ENCODE measurements around the gene MCRIP1. TPM values are rescaled to one million over a fixed set of nuclear protein-coding genes. Genes with fewer than 3 reads are reported as not detected.
A peak's percentile ranks its signal among the peaks of the same experiment; 100 is the strongest.

The MCRIP1 gene, protein sequence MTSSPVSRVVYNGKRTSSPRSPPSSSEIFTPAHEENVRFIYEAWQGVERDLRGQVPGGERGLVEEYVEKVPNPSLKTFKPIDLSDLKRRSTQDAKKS
- 79.9 and 138 TPM in 2 replicates for total RNA-seq

DNA sequence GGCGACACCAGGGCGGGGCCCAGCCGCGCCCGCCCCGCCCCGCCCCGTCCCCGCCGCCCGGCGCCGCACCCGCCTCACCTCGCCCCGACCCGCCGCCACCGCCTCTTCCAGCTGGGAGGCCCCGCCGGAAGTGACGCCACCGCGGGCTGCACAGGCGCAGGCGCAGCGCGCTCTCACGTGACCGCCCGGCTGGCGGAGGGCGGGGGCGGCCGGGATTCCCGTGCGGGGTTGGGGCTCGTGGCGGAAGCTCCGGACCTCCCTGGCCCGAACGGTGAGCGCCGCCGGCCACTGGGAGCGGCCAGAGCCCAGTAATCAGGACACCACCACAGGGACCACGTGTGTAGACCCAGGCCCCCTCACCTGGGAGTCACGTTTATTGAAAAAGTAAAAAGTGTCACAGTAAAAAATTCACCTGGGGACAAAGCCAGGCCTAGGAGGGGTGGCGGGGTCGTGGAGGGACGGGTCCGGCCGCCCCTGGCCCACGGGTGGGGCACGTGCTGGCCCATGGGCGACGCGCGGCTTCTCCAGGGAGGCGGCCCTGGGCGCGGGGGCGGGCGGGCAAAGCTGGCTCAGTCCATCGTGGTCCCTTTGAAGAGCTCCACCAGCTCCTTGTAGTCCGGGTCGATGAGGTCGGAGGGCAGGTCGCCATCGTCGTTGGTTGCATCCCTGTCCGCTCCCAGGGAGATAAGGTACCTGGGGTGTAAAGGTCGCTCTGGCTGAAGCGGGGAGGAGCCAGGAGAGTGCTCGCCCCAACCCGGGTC is at the start of gene MCRIP1:
MCRIP1 (minus strand) TSS at position 132 of the 761 bp plus-strand sequence. CDS start 8,785 bp downstream, outside the sequence.
- DNase-seq, result peak; percentile 96

DNA sequence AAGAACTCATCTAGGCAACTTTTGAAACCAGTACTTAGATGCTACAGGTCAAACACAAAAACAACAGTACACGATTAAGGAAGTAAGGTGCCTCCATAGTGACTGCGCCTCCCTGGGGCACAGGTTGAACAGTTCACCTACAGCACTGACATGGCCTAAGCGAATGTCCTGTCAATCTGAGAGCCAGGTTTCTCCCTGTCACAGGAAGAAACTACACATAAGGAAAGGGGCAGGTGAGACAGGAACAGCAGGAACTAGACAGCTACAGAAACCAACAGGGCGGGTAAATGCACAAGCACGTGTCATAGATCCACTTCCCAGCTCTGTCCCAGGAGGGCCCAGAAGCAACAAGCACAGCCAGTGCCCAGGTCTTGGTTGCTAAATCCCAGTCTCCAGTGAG is 46.0 kb upstream of the MCRIP1 start:
- no peak for DNase-seq

DNA sequence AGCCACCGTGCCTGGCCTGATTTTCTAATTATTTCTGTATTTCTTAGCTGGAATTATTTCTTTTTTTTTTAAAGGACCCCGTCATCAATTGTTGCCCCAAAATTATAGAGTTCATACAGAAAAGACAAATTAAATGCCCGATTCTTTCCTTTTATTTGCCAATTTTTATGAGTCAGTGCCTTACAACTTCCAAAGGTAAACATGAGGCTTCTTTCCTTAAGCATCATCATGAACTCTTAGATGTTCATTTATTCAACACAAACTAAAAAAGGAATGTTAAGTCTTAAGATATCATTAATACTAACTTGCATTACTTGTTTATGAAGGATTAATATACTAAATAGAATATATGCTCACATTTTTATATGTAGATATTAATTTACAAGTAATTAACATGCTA is 45.2 kb upstream of the MCRIP1 start:
- no peak for DNase-seq

DNA sequence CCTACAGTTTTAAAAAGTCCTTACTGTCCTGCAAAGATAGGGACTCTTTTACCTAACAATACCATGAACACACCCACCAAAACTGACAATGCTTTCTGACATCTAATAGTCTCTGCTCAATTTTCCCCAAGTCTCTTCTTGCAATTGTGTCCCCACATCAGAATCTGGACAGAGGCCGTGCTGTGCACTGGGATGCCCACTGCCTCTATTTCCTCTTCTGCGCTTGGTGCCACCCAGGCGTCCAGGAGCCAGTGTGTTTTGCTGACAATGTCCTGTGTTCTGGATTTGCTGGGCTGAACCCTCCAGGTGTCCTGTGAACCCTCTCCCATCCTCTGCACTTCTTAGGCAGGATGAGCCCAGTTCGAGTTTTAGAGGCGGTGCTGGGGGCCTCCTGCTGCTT is 44.5 kb upstream of the MCRIP1 start:
- DNase-seq, result no peak

DNA sequence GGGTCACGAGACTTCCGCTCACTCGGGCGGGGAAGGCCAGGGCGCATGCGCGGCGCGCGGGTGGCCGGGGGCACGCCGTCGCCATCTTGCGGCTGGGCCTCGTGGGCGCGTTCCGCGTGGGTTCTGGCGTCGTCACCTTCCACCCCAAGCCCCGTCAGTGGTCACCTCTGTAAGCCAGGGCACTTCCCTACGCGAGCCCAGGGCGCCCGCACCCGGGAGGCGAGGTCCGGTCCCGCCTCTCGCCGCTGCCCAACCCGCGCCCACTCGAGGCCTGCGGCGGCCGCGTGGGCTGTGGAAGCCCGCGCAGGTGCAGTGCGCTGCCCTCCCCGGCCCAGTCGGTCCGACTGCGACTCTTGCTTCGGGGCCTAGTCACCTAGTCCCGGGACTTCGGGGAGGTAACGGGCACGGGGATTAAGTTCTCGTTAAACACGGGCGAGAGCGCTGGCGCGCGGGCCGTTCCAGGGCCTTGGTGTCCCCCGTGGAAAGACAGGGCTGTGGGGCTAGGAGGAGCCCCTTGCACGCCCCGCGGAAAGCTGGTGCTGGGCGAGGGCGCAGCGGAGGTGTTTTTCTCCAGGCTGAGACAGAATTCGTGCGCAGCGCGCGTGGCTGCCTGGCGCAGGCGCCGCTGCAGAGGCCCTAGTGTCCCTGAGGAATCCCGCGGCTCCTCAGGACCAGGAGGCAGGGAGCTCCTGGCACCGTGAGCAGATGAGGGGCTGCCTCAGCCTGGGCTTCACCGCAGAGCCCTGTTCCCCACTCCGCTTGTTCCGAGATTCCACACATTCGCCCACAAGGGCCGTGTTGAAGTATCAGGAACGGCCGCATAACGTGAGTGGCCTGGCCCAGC is 38.5 kb upstream of the MCRIP1 start:
- peak; percentile 92 for DNase-seq

DNA sequence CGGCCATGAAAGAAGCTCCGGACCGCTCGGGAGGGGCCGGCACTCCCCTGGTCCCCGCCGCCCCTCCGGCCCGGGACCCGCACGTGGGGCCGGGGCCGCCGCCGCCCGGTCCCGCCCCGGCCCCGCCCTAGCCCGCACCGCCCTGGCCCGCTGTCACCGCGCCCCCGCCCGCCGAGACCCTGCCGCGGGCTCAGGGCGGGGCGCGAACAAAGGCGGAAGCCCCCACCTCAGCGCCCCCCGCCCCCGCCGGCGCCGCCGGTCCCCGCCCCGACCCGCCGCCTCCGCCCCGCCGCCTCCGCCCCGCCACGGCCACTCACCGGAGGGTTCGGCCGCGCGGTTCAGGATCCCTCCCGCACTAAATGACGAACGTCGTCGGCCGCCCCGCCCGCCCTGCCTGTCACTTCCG is 37.9 kb upstream of the MCRIP1 start, which contains the start of gene ARHGDIA:
ARHGDIA (minus strand) TSS at position 357 of the 406 bp plus-strand sequence. CDS start 1,407 bp downstream, outside the sequence.
- no peak for DNase-seq

DNA sequence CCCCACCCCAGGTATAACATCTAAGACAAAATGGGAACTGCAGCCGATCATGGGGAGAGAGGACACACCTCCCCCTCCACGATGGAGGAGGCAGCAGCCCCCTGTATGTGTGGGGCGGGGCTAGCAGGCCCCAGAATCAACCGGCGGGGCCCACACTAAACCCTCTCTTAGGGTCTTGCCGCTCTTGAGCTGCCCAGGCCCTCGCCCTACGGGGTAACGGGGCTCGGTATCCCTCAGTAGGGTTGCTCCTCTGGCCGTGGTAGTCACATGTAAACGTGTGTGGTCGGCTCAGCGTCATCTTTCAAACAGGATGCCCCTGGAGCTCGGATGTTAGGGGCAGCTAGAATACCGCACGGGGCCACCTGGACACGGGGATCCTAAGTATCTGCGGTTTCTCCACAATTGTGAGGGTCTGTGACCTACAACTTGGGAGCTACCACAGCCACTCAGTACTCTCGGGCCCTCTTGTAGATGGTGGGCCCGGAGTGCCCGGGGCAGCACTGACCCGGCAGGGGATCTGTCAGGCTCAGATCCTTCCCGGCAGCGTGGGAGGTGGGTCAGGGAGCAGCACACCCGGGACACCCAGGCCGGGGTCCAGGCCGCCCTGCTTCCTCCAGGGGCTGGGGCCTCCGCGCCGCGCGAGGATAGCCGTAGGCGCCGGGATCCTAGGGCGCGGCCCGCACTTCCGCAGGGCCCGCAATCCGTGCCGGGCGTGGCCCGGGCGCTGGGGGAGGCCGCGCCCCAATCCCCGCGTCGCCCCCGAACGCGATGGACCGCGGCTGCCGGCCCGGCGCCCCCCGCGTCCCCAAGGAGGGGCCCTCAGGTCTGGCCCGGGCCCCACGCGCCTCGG is 37.3 kb upstream of the MCRIP1 start:
- DNase-seq, result peak; percentile 62

DNA sequence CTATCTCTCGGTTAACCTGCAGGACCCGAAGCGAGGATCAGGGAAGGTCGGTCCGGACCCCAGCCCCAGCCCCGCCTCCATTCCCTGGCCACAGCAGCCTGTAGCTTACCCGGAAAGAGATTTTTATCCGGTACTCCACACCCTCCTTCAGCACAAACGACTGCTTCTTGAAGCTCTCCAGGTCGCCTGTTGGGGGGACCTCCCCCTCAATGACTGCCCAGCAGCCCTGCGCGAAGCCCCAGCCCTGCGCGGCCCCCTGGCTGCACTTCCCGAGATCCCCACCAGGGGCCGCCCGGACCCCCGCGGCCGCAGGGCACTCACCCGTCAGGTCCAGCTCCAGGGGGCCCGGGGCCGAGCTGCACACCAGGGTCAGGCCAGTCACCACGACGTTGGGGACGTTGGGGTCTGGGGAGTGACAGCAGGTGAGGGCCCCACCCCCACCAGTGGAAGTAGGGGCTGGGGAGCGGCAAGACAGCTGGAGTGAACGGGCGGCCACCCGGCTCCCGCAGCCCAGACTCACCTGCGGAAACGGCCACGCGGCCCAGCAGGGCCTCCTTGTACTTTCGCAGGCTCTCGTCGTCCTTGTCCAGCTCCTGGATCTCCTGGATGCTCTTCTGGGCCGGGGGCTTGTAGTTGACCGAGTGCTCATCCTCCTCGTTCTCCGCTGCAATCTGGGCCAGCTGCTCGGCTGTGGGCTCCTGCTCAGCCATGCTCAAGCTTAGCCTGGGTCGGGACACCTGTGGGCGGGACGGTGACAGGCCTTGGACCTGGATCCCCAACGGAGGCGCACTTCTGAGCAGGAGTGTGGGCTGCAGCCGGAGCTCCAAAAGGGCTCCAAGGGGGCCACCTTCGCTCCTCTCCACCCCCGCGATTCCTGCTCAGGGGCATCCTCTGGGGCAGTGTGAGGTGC is 36.4 kb upstream of the MCRIP1 start:
- DNase-seq, result peak; percentile 61

DNA sequence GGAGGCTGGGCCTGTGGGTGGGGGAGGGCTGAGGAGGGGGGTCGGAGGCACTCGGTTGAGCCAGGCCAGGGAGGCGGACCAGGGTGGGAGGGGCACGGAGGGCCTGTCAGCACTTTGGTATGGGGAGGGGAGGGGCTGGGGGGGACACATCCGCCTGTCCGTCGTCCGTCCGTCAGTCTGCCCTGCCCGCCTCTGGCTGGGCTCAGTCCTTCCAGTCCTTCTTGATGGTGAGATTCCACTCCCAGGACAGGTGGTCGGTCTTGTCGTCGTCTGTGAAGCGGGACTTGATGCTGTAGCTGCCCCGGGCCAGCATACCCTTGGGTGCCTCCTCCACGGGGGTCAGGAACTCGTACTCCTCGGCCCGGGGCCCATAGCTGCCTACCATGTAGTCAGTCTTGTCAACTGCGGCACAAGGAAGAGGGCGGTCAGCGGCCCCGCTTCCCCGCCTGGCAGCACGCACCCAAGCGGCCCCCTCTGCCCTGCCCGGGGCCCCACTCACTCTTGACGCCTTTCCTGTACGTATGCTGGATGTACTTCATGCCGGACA is 35.7 kb upstream of the MCRIP1 start:
- no peak for DNase-seq

DNA sequence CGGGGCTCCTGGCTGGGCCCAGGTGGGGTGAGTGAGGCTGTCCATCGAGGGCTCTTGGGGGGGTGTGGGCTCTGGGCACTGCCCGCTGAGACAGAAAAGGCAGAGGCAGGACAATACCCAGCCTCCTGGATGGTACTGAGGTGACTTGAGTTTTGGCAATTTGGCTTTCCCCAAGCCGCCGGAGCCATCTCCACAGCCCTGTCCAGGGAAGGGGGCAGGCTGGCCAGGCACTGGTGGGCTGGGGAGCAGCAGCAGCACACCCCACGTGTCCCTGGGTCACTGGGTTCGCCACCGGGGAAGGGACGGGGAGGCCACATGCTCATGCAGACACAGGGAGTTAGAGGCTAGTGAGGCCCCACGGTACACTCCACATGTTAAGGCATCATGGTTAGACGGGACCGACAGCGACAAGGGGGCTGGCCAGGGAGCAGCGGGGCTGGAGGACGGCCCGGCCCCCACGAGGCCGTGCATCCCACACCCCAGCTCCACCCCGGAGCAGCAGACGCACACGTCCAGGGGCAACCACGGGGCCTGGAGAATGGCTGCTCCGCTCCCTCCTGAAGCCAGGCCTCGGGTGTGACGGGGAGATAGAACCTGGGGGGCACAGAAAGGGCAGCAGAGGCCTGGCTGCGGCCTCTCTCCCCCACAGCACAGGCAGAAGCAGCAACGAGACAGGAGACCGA is 35.0 kb upstream of the MCRIP1 start:
- DNase-seq, result no peak

DNA sequence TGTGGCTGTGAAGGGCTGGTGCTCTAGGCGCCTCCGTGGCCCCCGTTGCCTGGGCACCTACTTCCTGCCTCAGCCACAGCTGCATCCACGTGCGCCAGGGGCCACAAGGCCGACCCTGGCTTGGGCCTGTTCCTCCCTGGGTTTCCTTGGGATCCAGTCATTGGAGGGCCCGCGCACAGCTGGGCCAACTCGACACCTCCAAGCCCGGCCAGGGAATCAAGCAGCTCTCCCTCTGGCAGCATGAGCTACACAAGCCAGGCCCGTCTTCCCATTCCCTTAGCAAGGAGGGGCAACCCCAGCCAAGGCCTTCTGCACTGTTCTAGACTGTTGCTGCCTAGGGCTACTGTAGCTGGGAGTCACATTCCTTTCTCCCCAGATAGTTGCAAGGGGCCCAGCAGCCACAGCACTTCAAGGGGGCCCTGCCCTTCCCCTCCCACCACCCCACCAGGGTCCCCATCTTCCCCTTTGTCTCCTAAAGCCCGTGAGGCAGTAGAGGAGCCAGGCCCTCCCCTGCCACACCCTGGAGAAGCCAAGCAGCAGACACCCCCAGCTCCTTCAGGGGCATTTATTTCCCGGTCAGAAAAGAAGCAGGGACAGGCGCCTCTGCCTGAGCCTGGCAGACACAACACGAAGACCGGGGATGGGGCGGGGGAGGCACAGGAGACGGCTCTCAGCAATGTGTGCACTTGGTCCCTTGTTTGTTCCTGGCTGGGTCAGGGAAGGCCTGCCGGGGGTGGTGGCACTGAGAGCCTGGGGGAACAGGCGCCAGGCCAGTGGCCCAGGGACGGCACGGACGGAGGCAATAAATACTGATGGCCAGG is 34.3 kb upstream of the MCRIP1 start:
- DNase-seq, result peak; percentile 32

DNA sequence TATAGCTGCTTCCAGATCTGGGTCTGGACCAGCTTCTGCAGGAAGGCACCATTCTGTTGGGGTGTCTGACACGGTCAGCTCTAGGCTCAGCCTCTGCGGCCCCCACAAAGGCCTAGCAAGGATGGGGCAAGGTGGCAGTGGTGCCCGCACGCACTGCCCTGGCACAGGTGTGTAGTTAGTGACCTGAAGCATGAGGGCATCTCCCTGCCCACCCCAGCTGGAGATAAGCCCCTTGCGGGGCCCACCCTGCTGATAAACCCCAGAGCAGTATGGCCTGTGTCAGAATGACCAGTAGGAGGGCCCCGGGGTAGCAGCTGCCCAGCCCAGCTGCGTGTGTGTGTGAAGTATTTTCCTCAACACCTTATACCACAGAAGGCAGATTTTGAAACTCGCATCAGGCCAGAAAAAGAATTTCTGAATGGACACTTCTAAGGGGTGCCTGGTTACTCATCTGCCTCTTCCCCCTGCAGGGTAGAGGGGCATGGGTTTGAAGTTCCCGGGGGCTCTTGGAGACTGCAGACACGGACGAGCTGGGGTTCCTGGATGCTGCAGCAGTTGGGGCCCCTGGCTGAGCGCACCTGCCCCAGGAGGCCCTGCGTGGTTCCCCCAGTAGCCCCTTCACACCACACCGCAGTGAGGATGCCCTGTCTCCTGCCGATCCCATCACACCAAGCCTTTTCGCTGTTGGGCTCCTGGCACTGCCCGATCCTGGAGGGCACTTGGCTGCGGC is 33.5 kb upstream of the MCRIP1 start:
- no peak for DNase-seq

DNA sequence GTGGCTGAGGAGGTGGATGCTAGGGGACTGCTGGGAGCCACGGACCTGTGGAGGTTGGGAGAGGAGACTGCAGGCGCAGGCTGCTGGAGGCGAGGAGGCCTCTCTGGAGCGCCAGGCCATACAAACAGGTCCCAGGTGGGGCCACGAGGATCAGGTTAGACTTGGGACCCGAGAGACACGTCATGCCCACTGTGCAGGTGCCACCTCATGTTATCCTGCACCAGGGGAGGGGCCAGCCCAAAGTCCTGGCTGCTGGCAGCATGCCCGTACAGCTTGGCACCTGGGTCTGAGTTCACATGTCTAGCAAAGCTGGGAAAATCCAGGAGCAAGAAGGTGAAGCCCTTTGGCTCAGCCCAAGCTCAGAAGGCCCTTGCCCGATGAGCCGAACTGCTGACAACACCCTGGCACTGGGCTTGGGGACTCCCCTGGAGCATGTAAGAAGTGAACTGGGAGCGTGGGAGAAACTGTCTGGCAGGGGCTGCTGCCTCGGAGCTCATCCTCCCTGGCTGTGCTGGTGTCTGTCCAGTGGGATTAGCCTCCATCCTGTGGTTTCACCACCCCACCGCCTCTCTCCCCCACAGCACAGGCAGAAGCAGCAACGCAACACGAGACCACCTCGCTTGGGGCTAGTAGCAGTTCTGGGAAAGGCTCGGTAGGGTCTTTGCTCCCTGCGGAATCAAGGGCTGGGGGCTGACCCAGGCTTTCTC is 32.8 kb upstream of the MCRIP1 start:
- no peak for DNase-seq

DNA sequence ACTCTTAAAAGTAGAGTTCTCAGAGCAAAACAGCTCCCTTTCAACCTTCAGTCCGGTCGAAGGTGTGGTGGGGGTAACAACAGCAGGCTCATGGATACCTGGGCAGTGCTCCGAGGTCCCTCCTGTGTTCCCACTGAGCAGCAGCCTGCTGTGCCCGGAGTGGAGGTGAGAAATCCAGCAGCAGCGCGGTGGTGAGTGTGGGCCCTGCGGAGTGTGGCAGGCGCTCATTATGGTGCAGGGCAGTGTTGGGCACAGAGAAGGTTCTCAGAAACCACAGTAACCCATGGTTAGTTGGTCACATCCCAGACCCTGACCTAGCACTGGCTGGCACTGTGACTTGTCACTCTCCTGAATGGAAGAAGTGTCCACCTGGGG is 32.3 kb upstream of the MCRIP1 start:
- no peak for DNase-seq

DNA sequence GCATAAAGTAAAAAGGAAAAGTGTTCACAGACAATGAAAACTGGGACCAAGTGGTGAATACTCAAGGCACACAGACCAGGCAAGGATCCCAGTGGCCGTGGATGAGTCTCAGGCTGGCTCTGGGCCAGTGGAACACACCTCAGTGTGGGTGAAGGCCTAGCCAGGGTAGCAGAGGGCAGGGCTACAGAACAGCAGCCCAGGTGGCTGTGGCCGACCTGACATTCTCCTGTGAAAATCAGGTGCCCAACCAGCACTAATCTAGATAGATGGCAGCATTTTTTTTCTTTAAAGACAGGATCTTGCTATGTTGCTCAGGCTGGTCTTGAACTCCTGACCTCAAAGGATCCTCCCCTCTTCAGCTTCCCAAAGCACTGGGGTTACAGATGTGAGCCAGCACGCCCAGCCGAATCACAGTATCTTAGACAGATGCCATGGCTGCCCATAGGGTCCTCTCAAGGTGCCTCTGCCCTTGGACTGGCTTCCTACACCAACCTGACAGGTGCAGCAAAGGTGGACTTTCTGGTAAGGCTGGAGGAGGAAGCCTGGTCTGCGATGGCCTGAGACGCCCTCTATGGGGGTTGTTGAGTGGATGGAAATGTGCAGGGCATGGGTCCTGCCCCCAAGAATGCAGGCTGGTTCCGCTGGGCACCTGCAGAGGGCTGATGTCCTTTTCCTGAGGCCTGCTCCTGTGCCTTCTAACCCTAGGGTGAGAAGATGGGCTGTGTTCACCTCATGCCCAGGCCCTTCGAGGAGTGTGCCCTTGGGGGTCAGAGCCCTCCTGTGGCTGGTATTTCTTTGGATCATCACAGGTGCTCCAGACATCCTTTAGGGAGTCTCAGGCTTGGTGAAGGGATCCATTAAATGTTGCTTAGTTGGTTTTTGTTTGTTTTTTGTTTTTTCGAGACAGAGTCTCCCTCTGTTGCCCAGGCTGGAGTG is 31.0 kb upstream of the MCRIP1 start:
- no peak for DNase-seq

DNA sequence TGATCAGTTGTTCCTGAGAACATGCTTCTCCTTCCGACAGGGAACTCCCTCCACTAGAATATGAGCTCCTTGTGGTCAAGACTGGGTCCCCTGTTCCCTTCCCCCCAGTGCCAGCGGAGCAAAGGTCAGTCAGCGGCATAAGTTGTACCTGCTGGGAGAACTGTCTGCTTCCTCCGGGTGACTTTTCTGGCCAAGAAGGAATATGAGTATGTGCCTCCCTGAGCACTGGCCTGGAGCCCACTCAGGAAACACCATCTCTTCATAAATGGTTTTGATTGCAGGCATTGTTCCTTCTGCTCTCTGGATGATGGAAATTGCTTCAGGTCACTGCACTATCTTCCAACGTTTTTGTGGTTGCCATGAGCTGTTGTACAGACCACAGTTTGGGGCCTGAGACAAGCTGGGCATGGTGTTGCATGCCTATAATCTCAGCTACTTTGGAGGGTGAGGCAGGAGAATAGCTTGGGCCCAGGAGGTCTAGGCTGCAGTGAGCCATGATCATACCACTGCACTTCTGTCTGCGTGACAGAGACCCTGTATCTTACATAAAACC is 30.1 kb upstream of the MCRIP1 start:
- DNase-seq, result peak; percentile 63

All from dermis blood vessel endothelial cell (primary cell).